HepG2 (cell line): ENCODE data around the gene CCND1.

Experiments
- ESRRA ChIP-seq: sonication (generic); formaldehyde crosslinking; IDR thresholded peaks from 2 replicates; pipeline ENCODE4 v1.5.1; 2020; ENCODE audit warnings: mild to moderate bottlenecking, low read depth, missing genetic modification reagents
- GPBP1L1 ChIP-seq: sonication (generic); formaldehyde crosslinking; IDR thresholded peaks from 2 replicates; pipeline ENCODE4 v1.5.0; 2020; ENCODE audit warnings: mild to moderate bottlenecking, missing genetic modification reagents
- KLF16 ChIP-seq, 2 experiments: sonication (generic) in 1 of 2; formaldehyde crosslinking in 1 of 2; IDR thresholded peaks; 2 replicates each; pipeline versions ENCODE4 v1.6.1 to v1.8.0; 2016 to 2023; ENCODE audit warnings: missing genetic modification reagents in 2 of 2, missing compliant biosample characterization in 1 of 2
- NFYB ChIP-seq: sonication (generic); formaldehyde crosslinking; IDR thresholded peaks from 2 replicates; pipeline ENCODE4 v1.4.0; 2020; ENCODE audit warnings: missing genetic modification reagents
- POLR2AphosphoS5 ChIP-seq: IDR thresholded peaks from 2 replicates; pipeline ENCODE4 v1.6.1; 2012; ENCODE audit warnings: low read depth, low read length
- POLR2G ChIP-seq: fragments of 200-400 bp; formaldehyde crosslinking; IDR thresholded peaks from 2 replicates; pipeline ENCODE4 v1.6.1; 2018; ENCODE audit warnings: mild to moderate bottlenecking, low read depth, low read length, moderate library complexity
- ZBTB21 ChIP-seq: sonication (generic); formaldehyde crosslinking; IDR thresholded peaks from 2 replicates; pipeline ENCODE4 v1.4.0; 2020; ENCODE audit warnings: missing genetic modification reagents
- ZMAT3 ChIP-seq: sonication (generic); formaldehyde crosslinking; conservative IDR thresholded peaks from 2 replicates; pipeline ENCODE4 v1.7.0; 2021; ENCODE audit warnings: missing genetic modification reagents
- ZNF337 ChIP-seq: sonication (generic); formaldehyde crosslinking; IDR thresholded peaks from 2 replicates; pipeline ENCODE4 v1.5.1; 2020; ENCODE audit warnings: missing genetic modification reagents, low read depth, mild to moderate bottlenecking, borderline replicate concordance
- TF ChIP-seq, protein P1 (sequence below): sonication (generic); formaldehyde crosslinking; IDR thresholded peaks from 2 replicates; pipeline ENCODE4 v1.5.1; 2020; ENCODE audit warnings: missing genetic modification reagents, mild to moderate bottlenecking, borderline replicate concordance
- TF ChIP-seq, protein P2 (sequence below): sonication (generic); formaldehyde crosslinking; IDR thresholded peaks from 2 replicates; pipeline ENCODE4 v1.5.0; 2020; ENCODE audit warnings: mild to moderate bottlenecking, missing genetic modification reagents, moderate library complexity
- TF ChIP-seq, protein P3 (sequence below): sonication (generic); formaldehyde crosslinking; IDR thresholded peaks from 2 replicates; pipeline ENCODE4 v1.5.0; 2020; ENCODE audit warnings: mild to moderate bottlenecking, missing genetic modification reagents

DNA sequence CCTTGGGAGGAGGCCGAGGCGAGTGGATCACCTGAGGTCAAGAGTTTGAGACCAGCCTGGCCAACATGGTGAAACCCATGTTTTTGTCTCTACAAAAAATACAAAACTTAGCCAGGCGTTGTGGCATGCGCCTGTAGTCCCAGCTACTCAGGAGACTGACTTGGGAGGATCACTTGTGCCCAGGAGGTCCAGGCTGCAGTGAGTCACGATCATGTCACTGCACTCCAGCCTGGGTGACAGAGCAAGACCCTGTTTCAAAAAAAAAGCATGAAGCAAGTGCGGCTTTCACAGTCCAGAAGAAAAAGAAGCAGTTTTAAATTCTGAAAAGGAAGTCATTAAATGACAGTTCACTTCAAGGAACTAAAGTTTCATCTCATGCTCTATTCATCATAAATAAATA, 41.3 kb downstream of the CCND1 start:
- TF ChIP-seq, protein P1, sequence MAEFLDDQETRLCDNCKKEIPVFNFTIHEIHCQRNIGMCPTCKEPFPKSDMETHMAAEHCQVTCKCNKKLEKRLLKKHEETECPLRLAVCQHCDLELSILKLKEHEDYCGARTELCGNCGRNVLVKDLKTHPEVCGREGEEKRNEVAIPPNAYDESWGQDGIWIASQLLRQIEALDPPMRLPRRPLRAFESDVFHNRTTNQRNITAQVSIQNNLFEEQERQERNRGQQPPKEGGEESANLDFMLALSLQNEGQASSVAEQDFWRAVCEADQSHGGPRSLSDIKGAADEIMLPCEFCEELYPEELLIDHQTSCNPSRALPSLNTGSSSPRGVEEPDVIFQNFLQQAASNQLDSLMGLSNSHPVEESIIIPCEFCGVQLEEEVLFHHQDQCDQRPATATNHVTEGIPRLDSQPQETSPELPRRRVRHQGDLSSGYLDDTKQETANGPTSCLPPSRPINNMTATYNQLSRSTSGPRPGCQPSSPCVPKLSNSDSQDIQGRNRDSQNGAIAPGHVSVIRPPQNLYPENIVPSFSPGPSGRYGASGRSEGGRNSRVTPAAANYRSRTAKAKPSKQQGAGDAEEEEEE, result no peak
- TF ChIP-seq, protein P2, sequence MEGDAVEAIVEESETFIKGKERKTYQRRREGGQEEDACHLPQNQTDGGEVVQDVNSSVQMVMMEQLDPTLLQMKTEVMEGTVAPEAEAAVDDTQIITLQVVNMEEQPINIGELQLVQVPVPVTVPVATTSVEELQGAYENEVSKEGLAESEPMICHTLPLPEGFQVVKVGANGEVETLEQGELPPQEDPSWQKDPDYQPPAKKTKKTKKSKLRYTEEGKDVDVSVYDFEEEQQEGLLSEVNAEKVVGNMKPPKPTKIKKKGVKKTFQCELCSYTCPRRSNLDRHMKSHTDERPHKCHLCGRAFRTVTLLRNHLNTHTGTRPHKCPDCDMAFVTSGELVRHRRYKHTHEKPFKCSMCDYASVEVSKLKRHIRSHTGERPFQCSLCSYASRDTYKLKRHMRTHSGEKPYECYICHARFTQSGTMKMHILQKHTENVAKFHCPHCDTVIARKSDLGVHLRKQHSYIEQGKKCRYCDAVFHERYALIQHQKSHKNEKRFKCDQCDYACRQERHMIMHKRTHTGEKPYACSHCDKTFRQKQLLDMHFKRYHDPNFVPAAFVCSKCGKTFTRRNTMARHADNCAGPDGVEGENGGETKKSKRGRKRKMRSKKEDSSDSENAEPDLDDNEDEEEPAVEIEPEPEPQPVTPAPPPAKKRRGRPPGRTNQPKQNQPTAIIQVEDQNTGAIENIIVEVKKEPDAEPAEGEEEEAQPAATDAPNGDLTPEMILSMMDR, result no peak
- TF ChIP-seq KLF16 (CRISPR knock-in tag; IDR thresholded peaks at IDR 0.05) (no peak), NFYB (CRISPR knock-in tag) (no peak), ZBTB21 (CRISPR knock-in tag) (no peak), ZMAT3 (CRISPR knock-in tag) (no peak), GPBP1L1 (CRISPR knock-in tag) (no peak), POLR2AphosphoS5 (no peak), ESRRA (CRISPR knock-in tag) (no peak), POLR2G (no peak), ZNF337 (CRISPR knock-in tag) (no peak)
- TF ChIP-seq, protein P3, sequence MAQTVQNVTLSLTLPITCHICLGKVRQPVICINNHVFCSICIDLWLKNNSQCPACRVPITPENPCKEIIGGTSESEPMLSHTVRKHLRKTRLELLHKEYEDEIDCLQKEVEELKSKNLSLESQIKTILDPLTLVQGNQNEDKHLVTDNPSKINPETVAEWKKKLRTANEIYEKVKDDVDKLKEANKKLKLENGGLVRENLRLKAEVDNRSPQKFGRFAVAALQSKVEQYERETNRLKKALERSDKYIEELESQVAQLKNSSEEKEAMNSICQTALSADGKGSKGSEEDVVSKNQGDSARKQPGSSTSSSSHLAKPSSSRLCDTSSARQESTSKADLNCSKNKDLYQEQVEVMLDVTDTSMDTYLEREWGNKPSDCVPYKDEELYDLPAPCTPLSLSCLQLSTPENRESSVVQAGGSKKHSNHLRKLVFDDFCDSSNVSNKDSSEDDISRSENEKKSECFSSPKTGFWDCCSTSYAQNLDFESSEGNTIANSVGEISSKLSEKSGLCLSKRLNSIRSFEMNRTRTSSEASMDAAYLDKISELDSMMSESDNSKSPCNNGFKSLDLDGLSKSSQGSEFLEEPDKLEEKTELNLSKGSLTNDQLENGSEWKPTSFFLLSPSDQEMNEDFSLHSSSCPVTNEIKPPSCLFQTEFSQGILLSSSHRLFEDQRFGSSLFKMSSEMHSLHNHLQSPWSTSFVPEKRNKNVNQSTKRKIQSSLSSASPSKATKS (CRISPR knock-in tag), result no peak
